ENCODE results near the gene RPL19.
"Not testable (repeated sequence)": the region's sequence is repeated elsewhere in the genome, so short reads cannot be mapped to it uniquely, and the experiment has no call there.

RPL19 gene

DNA sequence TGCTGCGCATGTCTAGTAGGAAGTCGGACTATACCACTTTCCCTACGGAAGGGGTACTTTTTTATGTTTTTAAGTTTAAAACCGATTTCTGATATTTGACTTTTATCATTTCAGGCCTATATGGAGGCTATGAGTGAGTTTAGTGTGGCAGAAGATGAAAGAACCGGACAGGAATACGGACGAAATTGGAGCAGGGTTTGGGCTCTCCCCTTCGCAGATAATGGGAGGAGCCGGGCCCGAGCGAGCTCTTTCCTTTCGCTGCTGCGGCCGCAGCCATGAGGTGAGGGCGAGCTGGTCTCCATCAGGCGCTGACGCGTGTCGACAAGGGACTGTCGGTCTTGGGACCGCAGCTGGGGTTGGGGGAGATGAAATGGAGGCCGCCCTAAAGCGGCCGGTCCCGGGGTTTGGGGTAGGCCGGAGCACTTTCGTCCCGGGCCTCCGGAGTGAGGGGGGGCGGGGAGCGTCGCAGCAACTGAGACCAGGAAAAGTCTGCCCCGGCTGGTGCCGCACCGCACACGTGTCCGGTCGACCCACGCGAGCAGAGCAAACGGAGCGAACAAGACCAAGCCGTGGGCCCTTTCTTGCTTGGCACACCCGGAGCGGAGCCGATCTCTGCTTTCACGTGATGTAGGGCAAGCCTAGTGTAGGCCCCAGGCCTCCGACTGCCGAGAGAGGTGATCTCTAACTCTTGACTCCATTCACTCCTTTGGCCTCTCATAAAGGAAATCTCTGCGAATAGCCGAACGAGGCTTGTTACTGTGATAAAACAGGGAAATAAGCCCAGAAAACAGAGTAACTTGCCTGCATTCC lies at the start of gene RPL19:
RPL19 (plus strand) TSS at position 214 of the 810 bp plus-strand sequence; CDS start at position 276, 62 bp downstream.
- DNase-seq (ENCODE audit: low spot score) = no peak

DNA sequence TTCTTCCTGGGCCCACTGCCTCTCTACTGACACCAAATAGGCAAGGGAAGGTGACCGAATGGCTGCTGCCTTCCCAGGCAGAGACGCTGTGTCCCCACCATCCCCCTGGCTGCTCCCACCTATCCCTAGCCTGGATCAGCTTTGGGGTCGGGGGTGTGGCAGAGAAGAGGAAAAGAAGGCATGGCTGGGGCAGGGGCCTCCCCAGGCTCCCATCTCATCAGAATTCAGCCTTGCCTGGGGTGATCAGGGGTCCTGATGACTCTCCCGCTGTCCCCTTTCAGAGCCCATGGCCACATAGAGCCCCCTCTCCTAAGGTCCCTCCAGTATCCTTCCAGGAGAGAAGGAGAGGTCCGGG lies 49.3 kb upstream of the RPL19 start:
- DNase-seq (ENCODE audit: low spot score) = no peak

DNA sequence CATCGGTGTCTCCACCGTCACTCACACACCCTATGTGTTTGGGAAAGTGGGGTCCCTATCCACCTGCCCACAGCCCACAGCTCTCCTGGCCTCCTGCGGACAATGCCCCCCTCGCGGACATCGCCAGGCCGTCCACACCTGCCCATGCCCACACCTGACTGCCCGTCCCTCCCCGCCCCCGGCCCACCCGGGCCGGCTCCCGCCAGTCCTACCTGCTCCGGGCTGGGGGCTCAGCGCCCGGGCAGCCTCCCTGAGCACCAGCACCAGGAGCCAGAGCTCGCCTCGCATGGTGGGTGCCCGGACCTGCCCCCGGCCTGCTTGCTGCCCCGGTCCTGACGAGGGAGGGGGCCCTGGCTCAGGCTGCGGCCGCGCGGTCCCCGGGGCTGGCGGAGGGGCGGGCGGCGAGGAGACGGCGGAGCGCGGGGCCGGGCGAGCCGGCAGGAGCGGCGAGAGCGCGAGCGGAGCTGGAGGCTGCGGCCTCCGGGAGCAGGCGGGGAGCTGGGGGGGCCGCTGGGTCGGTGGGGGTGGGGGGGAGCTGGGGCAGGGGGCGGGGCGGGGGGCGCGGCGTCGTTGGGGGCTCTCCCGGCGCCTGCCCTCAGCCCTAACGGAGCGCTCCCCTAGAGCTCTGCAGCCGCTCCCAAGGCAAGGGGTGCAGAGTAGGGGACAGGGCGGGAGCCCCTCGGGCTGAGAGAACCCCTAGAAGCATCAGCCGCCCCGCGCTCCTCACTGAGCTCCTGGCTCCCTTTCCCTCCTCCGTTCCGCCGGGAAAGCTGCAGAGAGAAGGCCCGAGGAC lies 48.7 kb upstream of the RPL19 start, which contains the start of gene PLXDC1:
PLXDC1 (minus strand) TSS at position 488 of the 793 bp plus-strand sequence; CDS start at position 288, 200 bp downstream.
- no peak for DNase-seq (ENCODE audit: low spot score)

GRCh38 chr17:39151943-39152818 lies 47.9 kb upstream of the RPL19 start:
- peak; percentile 30 for DNase-seq (ENCODE audit: low spot score)

DNA sequence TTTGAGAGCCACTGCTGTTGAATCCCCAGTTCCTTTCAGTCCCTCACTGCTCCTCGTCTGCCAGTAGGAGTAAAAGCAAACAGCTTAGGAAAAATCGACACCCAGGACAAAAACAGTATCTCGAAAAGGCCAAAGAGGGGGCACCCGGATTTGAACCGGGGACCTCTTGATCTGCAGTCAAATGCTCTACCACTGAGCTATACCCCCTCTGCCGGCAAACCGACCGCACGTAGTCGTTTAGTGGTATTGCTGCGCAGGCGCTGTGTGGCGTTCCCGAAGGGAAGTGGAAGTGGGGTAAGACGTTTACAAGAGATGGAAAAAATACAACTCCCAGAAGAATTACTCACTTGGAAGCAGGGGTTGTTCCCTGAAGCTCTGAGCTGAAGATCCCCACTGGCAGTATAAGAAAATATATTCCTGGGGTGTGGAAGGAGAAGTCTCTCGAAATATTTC lies 46.5 kb upstream of the RPL19 start:
- DNase-seq (ENCODE audit: low spot score) = peak; percentile 94

GRCh38 chr17:39155654-39156053 lies 44.4 kb upstream of the RPL19 start:
- no peak for DNase-seq (ENCODE audit: low spot score)

DNA sequence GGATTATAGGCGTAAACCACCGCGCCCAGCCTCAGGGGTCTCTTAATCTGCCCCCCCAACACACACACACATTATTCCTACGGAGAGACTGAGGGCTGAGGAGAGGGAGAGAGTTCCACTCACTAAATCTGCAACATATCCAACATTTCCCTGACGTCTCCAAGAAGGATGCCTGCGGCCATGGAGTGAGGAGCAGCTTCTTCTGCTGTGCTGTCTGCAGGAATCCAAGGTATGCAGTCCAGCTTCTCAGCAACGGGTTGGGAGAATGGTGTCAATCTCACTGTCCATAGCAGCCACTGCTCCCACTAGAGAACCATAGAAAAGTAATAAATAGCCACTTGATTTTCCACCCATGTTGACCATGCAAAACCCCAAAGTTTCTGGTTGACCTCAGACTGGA lies 43.6 kb upstream of the RPL19 start:
- no peak for DNase-seq (ENCODE audit: low spot score)

DNA sequence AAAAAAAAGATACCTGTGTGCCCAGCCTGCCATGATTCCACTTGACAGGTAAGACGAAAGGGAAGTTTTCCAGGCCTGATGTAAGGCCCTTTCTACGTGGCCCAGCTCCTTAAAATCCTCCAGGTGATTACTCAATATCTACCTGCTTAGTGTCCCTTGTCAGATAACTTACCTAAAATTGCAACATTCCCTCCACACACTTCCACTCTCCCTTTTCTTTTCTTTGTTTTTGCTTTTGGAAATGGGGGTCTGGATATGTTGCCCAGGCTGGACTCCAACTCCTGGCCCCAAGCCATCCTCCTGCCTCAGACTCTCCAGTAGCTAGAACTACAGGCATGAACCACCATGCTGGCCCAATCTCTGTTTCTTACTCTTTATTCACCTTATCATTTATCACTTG lies 41.5 kb upstream of the RPL19 start:
- no peak for DNase-seq (ENCODE audit: low spot score)

DNA sequence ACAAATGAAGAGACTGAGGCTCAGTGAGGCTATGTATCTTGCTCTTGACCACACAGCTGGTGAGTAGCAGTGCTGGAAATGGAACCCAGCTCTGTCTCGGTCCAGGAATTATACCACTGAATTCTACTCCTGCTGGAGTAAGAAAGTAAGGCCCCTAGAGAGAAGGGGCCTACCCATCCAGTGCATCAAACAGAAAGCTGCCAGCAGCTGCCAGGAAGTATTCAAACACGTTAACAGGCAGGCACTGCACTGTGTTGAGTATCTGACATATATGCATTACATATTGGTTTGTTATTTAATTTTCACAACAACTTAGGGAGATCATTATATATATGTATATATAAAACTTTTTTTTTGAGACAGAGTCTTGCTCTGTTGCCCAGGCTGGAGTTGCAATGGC lies 38.1 kb upstream of the RPL19 start:
- DNase-seq (ENCODE audit: low spot score) = no peak

DNA sequence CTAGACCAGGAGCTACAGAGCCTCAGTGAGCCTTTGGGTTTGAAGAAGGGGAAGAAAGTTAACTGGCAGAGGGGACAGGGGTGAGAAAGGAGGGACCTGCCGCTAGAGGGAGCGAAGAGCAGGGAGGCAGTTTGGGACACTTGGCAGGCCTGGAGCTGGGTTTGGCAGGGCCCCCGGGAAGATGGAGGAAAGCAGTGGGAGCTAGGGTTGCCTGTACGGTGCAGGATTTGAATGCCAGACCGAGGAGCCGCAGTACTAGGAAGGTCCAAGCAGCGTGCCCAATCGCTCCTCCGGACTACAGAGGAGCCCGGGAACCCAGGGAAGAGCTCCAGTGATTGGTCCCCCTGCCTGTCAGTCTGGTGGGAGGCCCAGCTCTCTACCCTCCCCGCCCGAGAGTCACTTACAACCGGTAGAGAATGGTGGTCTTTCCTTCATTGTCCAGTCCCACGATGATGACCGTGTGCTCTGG lies 35.4 kb upstream of the RPL19 start:
- DNase-seq (ENCODE audit: low spot score) = peak; percentile 82

DNA sequence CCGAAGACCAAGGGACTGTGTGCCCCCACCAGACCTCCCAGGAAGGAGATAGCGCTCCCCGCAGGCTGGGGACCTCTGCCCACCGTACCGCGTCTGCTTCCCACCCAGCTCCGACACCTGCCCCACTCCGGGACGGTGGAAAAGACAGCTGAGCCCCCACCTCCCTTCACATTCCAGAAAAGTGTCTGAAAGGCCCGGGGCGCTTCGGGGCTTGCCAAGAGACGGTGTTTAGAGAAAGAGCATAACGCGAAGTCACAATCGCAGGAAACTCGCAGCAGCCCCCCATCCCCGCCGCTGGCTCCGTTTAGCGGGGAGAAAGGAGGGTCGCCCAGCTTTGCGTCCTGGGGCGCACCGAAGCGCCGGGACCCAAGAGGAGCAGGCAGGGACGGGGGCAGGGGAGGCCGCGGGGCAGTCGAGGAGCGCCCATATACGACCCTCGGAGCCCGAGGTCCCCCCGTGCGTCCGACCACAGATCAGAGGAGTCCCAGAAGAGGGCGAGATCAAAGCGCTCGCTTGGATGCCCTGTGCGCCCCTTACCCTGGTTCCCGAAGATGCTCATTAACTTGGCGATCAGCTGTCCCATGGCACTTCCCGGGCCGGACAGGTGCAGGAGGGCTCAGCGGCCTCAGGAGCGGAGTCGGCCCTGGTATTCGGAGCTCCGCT lies 34.8 kb upstream of the RPL19 start:
- no peak for DNase-seq (ENCODE audit: low spot score)

DNA sequence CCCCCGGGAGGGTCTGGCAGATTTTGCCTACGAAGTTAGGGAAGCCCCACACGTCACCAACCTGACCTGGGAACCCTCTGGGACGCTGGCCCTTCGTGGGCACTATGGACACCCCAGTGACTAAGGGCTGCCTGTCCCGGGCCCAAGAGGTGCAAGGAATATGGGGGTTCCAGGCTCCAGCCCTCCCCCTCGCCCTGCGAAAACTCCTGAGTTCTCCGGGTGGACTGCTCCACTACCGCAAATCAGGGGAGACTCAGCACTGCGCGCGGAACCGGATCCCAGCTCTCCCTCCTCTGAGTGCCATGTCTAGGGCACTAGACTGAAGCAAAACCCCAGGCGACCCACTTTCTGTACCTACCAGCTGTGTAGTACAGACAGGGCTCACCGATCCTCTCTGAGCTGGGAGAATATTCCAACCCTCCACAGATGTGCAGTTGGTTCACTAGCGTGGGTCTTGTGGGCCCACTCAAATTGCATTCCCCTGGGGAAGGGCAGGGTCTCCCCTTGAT lies 34.2 kb upstream of the RPL19 start, which contains the start of gene ARL5C:
ARL5C (minus strand) TSS at position 321 of the 509 bp plus-strand sequence. CDS start 401 bp downstream, outside the sequence.
- no peak for DNase-seq (ENCODE audit: low spot score)

DNA sequence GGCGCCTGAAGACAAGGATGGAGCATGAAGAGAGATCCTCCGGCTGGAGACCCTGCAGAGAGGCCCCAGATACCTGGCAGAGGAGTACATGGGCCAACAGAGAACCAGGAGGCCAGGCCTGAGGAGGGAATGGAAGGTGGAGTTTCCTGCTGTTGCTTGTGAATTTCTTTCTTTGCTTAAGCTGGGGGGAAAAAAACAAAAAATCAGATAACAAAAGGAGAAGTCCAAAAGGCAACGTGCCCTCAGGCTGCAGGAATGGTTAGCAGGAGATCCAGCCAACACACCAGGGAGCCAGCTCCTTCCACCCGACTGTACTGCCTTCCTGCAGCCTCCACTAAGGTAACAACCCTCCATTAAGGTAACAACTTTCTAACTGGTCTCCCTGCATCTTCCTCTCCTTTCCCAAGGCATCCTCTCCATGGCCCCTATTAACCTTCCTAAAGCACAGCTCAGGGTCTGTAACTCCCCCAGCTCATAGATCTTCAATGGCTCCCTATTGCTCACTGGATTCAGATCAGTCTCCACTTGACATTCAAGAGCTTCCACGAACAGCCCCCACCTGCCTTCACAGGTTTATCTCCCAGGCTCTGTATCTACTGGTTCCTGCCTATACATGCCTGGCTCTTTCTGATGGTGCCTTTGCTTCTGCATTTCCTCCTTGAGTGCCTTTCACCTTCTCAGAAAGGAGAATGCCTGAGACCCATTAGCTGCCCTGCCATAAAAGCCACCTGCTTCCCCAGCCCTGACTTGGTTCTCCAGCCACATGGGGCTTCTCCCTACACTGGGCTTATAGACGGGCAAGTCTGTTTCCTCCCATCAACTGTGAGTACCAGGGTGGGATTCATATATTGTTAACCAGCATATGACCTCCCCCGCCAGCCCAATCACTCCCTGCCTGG lies 33.4 kb upstream of the RPL19 start:
- DNase-seq (ENCODE audit: low spot score) = no peak

- peak; percentile 12 for DNase-seq (ENCODE audit: low spot score)
These were observed 32.6 kb upstream of the RPL19 start for GRCh38 chr17:39167476-39167875.

- DNase-seq (ENCODE audit: low spot score) = not testable (repeated sequence)
These were observed 31.6 kb upstream of the RPL19 start for GRCh38 chr17:39168503-39168902.

- no peak for DNase-seq (ENCODE audit: low spot score)
These were observed 31.0 kb upstream of the RPL19 start for GRCh38 chr17:39169101-39169500.

GRCh38 chr17:39169518-39169917 lies 30.6 kb upstream of the RPL19 start:
- DNase-seq (ENCODE audit: low spot score) = no peak

DNA sequence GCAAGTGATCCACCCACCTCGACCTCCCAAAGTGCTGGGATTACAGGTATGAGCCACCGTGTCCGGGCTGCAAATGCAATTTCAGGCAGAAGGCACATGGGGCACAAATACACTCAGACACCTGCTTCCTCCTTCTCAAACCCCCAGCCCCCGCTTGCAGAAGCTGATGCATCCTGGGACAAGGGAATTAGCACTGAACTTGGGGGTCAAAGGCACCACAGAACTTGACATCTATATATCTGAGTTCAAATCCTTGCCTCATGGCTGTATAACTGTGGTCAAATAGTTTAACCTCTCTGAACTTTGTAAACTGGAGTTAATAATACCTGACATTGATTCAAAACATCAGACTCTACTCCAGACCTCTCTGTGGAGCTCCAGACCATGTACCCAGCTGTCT lies 30.0 kb upstream of the RPL19 start:
- DNase-seq (ENCODE audit: low spot score) = no peak

- DNase-seq (ENCODE audit: low spot score) = no peak
These were observed 29.5 kb upstream of the RPL19 start for GRCh38 chr17:39170558-39170957.

- DNase-seq (ENCODE audit: low spot score) = no peak
These were observed 28.1 kb upstream of the RPL19 start for GRCh38 chr17:39171933-39172332.

All from CD4-positive, alpha-beta T cell treated with Interleukin-2 at 100 ng/mL for 4 hours (primary cell).